OCI-M2 (cell line): ENCODE data around the gene BPIFB2.

Source experiments
- DNase-seq: peaks from one replicate; lab custom pipeline; 2025; ENCODE audit not compliant: unreplicated experiment; lab: John Stamatoyannopoulos, UW

The BPIFB2 gene

DNA sequence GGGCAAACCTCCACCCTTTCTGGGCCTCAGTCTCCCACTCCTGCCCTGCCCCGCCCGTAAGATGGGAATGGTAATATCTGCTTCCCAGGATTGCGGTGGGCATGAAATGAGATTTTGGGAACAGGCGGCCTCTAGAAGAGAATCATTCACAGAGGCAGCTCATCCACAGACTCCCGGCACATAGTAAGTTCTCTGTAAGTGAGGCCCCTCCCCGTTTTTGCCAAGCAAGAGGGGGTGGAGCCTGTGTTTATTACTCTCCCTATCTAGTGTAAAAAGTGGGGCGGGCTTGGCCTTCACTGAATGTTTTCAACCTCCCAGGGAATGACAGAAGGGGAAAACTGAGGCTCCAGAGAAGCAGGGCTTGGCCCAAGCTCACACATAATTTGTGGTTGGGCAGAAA is 23.3 kb upstream of the BPIFB2 start:
- no peak for DNase-seq

DNA sequence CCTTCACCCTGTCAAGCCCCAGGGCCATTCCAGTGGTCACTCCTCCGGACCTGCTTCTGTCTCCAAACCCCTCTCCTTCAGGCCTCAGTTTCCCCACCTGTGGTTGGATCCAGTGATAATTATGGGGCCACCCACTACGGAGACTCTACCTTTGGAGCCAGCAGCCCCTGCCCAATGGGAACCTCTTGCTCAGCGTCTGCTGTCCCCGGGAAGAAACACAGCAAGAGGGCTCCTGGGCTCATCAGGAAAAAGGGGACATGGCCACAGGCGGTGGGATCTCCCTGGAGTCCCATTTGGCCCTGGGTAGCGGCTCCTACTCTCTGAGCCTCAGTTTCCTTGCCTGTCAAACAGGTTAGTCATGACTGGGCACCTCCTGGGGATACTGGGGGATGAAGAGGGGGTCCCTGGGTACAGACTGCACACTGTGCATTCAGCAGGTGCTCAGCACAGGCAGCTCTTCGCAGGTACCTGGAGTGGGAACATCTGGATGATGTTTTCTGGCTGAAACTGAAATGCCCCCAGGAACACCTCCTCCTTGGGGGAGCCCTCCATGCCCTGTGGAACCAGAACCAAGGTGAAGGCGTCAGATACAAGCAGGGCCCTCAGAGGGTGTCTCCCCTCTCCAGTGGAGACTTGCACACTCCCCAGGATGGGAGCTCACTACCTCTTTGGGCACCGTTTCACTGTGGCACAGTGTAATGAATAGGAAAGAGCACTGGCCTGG is 22.7 kb upstream of the BPIFB2 start:
- no peak for DNase-seq

DNA sequence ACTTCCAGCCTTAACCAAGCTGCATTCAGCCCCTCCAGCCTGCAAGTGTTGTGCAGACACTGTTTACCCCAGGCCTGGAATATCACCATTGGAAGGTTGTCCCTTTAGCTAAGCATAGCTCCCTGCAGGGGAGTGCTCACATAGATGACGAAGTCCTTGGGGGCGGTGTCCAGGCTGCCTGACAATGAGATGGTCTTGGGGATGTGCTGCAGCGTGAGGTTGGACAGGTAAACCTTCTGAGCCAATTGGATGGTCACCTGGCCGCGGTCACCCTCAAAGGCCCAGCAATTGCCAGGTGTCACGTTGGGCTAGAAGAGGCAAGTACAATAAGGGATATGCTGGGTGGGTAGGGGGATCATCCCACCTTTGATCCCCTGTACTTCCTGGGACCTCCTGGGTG is 21.9 kb upstream of the BPIFB2 start:
- DNase-seq = no peak

DNA sequence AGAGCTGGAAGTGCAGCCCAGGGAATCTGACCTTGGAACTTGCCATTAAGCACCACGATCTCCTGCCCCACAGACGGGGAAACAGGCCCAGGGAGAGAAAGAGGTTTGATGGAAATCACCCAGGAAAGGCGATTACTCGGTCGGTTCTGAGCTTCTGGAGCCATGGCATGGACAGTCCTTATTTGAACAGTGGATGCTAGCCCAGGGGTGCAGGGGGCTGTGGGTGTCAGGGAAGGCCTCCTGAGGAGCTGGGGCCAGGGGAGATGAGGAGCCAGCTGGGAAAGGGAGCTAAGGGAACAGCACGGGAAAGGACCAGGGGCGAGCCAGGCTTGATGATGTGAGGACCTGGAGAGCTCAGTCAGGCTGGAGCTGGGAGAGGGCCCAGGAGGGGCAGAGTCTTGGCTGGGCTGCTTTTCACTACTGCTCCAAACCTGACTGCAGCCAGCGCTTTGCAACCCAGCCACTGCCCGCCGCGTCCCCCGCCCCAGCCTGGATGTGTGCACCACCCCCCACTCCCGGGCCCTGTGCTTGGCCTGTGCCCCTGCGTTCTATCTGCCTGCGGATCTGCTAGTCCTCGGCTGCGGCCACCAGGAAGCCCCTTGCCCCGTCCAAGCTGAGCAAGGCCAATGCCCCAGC is 21.1 kb upstream of the BPIFB2 start:
- DNase-seq = no peak

DNA sequence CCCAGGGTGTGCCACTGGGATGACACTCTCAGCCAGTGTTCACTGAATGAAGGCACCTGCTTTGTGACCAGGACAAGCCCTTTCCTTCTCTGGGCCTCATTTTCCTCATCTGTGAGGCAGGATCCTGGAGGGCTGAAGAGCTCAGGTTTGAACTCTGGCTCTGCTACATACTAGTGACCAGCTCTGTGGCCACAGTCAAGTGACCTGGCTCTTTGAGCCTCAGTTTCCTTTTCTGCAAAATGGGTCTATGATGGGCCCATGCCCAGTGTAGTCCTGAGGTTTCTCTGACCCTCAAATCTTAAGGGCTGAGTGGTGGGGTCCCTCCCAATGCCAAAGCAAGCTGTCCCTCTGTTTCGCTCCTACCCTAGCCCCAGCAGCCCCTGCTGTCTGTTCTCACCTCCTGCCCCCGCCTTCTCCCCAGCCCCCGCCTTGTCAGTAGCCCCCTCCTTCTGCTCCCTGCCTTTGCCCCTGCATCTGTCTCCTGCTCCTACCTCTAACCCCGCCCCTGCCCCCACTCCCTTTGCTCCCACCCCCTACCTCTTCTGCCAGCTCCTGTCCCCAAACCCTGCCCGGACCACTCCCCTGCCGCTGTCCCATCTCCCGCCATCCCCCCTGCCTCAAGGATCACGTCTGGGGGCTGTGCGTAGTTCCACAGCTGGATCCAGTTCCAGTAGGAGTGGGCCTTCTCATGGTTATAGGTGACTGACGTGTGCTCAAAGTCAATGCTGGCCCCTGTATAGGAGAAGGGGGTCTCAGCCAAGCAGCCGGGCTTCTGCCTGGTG is 20.3 kb upstream of the BPIFB2 start:
- no peak for DNase-seq

DNA sequence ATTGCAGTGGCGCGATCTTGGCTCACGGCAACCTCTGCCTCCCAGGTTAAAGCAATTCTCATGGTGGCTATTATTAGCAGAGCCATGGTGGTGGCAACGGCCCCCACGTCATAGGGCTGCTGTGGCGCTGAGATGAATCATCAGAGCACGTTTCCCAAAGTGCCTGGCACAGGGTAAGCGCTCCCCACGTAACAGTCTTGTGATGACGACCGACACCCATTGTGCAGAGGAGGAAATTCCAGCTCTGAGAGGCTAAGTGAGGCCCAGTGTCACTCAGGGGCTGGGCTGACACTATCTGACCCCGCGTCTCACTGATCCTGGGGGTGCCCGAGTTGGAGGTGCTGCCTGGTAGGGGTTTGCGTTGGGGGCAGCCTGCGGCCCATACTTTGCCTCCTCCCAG is 19.5 kb upstream of the BPIFB2 start:
- no peak for DNase-seq

DNA sequence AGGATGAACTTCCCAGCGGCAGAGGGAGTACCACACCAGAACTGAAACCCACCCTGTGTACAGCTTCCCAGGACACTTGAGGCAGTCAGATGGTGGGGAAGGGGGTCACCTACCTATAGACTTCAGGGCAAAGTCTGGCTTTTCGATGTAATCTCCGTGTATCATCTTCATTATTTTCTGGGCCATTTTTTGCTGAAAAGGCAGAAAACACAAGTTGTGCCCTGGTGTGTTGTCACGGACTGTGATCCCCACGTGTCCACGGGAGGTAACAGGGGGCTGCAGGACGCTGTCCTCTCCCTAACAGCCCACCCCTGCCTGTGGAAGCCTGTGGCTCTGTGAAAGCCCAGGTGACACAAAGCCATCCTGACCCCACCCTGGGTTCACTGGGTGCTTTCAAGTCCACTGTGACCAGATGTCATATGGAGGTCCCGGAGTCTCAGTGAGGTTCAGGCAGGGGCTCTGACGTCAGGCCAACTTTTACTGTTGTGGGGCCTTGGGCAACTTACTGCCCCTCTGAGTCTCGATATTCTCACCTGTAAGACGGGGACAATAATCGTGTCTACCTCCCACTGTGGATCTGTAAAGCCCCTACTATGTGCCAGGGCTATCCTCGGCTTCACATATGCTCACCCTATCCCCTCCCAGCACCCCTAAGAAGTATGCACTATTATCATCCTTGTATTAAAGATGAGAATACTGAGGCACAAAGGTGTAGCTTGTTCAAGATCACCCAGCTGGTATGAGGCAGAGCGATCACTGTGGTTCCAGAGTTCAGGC is 17.8 kb upstream of the BPIFB2 start:
- DNase-seq = no peak

DNA sequence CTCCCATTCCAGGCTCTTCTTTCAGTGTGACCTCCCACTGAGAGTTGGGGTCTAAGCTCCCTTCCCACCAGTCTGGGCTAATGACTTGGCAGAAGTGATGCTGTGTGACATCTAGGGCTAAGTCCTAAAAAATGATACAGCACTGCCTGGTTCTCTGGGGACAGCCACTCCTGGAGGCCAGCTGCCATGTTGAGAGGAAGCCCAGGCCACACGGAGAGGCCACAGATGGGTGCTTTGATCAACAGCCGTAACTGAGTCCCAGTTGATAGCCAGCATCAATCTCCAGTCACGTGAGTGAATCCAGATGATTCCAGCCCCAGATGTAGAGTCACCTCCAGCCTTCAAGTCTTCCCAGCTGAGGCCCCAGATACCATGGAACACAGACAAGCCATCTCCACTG is 17.1 kb upstream of the BPIFB2 start:
- no peak for DNase-seq

DNA sequence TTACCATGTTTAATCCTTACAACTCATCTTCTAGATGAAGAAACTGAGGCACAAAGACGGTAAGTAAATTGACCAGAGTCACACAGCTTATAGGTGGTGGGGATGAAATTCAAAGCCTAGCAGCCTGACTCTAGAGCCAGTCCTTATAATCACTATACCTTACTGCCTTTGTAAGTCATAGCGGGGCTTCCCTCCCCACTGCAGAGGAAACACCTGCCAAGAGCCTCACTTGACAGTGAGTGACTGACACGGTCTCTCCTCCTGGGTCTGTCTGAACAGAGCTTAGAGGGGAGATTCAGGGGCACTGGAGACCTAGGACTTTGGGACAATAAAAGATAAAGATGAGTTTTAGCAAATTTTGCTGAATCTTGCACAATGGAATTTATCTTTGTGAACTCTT is 16.1 kb upstream of the BPIFB2 start:
- no peak for DNase-seq

DNA sequence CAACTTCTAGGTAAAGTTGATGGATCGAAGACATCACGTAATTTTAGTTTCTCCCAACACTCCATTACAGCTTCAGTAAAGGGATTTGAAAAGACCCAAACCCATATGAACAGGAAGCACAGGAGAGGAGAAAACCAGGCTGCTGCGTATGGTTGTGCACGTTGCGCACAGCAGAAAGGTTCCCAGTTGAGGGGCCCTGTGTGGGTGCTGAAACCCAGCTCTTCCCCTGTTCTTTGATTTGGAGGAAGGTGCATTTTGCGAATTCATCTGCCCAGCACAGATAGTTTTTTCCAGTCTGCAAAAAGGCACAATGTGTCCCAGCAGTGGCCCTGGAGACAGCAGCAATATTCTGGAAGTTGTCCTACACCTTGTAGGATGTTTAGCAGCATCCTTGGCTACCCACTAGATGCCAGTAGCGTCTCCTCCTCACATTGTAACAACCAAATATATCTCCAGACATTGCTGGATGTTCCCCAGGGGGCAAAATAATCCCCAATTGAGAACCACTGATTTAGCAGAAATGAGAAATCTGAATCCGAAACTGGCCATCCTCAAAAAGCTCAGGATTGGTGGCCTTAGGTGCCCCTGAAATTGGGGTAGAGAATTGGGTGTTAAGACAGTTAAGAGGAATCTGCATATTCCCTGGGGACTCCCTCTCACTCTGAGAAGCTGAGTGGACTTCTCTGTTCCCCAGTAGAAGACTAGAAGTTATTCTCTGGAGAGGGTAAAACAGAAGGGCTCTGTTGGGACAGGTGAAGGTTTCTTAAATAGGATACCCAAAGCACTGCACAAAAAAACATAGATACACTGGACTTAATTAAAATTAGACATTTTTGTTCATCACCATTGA is 15.5 kb upstream of the BPIFB2 start:
- DNase-seq = no peak

DNA sequence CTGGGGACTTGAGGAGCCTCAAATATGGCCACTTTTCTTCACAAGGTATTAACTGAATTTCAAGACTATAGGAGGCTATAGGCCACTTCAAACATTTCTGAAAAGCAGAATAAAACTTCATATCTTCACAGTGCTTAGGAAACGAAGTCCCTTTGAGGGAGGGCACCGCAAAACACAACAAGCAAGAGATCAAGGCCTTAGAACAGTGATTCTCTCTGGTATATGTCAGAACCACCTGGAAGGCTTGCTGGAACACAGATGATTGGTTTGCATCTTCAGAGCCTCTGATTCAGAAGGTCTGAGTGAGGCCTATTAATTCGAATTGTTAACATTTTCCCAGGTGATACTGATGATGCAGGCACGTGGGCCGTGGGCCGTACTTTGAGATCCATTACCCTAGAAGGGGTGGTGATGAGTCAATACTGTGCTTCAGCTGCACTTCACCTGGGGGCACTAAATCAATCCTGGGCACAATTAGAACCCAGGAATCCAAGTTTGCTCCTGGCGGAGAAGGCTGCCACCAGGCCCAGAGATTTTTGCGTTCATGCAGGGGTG is 13.9 kb upstream of the BPIFB2 start:
- DNase-seq = no peak

DNA sequence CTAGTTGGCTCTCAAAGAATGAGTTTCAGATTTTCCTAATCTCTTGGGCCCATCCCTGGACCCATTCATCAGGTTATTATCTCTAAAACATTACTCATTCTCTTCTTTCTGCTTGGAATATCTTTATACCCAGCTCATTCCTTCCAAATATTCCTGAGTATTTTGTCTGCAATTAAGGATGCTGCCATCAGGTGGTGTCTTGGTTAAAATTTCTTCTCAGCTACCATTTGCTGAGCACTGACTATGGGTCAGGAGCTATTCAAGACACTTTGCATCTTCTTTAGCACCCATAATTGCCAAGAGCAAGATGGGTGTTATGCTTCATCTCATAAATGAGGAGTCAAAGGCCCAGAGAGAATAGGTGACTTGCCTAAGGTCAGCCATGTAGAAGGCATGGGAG is 11.7 kb upstream of the BPIFB2 start:
- no peak for DNase-seq

DNA sequence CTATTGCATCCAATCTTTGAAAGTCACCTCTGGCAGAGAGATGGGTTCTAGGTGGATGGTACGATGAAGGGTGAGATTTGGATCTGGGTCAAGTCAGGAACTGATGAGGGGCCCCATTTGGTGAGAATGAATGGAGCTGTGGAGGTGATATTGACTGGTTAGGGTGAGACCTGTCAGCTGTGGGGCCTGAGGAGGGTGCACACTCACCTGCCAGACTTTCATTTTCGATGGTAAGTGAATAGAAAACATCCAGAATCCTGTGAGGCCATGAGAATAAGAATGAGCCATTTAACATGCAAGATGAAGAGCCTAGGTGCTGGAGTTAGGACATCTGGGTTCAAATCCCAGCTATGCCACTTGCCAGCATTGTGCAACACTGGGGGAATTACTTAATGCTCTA is 10.1 kb upstream of the BPIFB2 start:
- no peak for DNase-seq

DNA sequence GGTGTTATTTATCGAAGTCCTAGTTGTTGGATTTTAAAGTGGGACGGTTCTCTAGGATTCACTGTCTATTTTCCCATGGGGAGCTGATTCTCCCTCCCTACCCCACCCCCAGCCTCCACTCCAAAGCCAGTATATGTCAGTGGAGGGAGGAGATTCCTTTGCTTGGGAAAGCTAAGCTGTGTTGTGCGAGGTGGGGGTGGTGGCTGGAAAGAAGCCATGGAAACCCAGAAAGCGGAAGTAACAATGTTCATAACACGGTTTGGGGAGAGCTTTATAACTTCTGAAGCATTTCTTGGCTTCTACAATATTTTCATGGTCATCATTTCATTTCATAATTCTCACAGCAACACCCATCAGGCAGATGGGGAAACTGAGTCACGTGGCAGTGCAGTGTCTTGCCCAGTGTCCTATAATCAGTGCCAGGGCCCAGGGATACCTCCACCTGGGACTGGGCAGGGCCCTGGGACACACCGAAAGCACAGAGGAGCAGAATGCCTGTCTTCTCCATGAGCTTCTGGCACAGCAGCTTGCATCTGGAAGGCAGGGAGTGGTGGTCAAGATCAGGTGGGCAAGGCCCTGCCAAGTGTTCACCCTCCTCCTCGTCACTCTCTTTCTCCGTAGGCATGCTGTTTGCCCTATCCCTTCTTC is 7.8 kb upstream of the BPIFB2 start:
- no peak for DNase-seq

DNA sequence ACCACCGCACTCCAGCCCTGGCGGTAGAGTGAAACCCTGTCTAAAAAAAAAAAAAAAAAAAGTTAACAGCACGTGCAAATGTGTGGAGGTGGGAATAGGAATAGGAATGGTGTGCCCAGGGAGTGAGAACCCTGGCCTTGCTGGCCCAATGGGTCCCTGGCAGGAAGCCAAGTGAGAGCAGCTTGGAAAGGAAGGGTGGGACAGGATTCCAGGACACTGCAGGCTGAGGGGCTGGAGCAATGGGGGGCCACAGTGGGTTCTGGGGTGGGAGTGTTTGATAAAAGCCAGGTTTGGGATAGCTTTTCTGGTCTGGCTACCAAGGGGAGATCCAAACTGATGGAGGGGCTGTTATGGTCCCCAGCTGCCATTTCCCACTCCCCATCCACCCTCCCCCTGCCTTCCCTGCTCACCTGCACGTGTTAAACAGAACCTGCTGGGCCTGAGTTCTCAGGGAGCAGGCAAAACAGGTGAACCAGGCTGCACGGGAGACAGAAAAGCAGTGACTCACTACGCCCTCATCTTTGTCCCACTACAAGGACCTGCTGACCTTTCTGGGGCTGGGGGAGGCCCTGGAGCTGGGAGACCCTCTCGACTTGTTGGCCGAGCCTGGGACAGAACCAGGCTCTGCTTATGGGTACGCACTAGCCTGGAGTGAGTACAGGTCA is 6.6 kb upstream of the BPIFB2 start:
- no peak for DNase-seq

DNA sequence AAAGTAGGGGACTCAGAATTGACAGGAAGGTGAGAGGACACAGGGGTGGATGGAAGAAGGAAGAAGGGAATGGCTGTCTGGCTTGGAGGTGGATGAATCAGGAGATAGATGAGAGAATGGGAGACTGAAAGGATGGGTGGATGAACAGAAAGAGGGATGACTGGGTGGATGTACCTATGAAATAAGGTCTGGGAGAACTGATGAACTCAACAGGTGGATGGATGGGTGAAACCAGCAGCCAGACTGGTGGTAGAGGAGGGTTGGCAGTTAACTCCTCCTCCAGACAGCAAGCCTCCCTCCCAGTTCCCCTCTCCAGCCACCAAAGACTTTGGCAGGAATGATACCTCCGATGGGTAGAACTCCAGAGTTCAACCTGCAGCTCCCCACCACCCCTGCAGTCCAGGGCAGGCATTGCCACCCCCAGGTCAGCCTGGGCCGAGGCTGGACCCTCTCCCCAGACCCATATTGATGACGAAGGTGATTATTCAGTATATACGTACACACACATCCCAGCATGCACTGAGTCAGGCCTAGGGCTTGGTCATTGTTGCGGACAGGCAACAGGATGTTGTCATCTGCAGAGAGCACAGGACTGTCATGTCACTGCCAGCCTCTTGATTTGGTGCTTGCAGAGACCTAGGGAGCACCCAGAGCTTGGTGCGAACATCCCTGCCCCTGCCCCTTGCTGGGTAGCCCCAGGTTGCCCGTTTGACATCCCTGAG is 5.3 kb upstream of the BPIFB2 start:
- DNase-seq = no peak

DNA sequence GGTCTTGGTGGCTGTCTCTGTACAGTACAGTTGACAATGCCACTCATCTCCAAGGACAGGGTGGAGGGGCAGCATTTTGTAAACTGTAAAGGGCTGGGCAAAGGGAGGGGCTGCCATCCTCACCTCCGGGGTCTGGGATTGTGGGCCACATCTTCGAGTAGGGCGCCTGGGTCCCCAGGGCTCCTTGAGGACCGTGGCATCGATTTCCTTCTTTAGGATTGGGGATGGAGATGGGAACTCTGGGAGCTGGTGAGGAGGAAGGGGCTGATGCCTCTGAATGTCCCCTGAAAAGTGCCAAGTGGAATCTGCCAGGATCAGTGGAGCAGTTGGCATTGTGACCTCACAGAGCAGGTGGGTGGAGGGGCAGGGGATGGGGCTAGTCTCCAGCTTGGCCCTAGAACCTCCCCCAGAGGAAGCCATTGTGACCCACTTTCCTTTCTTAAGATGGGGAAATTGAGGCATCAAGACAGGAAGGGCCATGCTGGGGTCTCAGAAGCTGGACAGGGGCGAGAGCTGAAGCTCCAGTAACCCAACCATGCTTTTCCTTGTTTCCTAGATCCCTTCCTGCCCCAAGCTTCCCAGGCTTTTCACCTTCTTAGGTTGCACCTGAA is 3.3 kb upstream of the BPIFB2 start, which contains the start of gene SUN5:
Gene SUN5 (minus strand): TSS at position 293 of the 611 bp plus-strand sequence. CDS start 93 bp downstream, at position 200.
- no peak for DNase-seq

DNA sequence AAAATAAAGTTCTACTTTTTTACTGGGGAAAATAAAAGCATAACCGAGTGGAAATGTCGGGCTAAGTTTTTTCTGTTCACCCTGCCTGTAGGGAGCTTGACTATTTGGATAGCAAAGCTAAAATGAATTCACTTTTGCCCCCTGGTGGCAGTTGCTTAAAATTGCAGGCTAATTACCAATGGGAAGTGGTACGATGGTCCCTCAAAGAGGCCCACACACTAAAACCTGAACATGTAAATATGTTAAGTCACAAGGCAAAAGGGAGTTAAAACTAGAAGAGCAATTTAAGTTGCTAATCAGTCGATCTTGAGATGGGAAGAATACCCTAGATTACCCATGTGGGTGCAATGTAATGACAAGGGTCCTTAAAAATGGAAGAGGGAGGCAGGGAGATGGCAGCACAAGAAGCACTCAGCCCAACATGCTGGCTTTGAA is 2.4 kb upstream of the BPIFB2 start:
- no peak for DNase-seq
